VCaP (cell line): ENCODE data around the gene ARHGAP21.

Experiments used
- H3K27ac ChIP-seq: fragments of 450-650 bp; 2 replicates; pipeline ENCODE4 v1.5.1; 2017
- TF ChIP-seq, protein P1 (sequence below): fragments of 450-650 bp; conservative IDR thresholded peaks from 2 replicates; pipeline ENCODE4 v1.5.1; 2017; ENCODE audit warnings: mild to moderate bottlenecking, moderate library complexity

Gene ARHGAP21

GRCh38 chr10:24551161-24551560, 172.5 kb downstream of the ARHGAP21 start:
- no peak overlapping the region for H3K27ac ChIP-seq
- TF ChIP-seq, protein P1, sequence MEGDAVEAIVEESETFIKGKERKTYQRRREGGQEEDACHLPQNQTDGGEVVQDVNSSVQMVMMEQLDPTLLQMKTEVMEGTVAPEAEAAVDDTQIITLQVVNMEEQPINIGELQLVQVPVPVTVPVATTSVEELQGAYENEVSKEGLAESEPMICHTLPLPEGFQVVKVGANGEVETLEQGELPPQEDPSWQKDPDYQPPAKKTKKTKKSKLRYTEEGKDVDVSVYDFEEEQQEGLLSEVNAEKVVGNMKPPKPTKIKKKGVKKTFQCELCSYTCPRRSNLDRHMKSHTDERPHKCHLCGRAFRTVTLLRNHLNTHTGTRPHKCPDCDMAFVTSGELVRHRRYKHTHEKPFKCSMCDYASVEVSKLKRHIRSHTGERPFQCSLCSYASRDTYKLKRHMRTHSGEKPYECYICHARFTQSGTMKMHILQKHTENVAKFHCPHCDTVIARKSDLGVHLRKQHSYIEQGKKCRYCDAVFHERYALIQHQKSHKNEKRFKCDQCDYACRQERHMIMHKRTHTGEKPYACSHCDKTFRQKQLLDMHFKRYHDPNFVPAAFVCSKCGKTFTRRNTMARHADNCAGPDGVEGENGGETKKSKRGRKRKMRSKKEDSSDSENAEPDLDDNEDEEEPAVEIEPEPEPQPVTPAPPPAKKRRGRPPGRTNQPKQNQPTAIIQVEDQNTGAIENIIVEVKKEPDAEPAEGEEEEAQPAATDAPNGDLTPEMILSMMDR, result no peak

DNA sequence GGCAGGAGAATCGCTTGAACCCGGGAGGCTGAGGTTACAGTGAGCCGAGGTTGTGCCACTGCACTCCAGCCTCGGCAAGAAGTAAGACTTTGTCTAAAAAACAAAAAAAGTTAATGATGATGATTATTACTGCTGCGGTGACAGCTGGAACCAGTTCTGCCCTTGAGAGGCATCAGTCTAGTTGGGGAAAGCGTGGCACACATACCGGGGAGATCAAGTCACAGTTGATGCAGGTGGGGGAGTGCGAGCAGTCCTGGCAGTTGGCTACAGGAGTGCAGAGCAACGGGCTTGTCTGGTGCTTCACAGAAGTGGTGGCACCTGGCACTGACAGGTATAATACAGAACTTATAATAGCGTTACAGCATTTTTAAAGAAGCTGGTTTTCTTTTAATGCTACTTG, 173.0 kb downstream of the ARHGAP21 start:
- TF ChIP-seq, protein P1, result no peak
- H3K27ac ChIP-seq, result no peak overlapping the region

GRCh38 chr10:24545585-24545984, 178.1 kb downstream of the ARHGAP21 start:
- H3K27ac ChIP-seq, result no peak overlapping the region
- TF ChIP-seq, protein P1, result no peak

DNA sequence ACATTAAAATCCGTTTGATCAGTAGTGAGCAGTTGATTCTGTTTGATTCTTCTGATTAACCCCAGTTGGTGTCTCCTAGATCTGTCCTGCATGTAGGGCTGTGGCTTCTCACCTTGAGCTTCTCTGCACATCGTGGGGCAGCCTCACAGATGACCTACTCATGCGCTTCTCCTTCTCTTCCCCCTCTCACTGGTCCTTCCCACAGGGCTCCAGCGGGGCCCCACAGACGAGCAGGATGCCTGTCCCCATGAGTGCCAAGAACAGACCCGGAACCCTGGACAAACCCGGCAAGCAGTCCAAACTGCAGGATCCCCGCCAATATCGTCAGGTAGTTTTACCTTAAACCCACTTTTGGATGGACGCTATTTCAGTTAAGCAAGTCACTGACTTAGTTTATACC, 178.9 kb downstream of the ARHGAP21 start:
- H3K27ac ChIP-seq, result no peak overlapping the region
- TF ChIP-seq, protein P1, result no peak

DNA sequence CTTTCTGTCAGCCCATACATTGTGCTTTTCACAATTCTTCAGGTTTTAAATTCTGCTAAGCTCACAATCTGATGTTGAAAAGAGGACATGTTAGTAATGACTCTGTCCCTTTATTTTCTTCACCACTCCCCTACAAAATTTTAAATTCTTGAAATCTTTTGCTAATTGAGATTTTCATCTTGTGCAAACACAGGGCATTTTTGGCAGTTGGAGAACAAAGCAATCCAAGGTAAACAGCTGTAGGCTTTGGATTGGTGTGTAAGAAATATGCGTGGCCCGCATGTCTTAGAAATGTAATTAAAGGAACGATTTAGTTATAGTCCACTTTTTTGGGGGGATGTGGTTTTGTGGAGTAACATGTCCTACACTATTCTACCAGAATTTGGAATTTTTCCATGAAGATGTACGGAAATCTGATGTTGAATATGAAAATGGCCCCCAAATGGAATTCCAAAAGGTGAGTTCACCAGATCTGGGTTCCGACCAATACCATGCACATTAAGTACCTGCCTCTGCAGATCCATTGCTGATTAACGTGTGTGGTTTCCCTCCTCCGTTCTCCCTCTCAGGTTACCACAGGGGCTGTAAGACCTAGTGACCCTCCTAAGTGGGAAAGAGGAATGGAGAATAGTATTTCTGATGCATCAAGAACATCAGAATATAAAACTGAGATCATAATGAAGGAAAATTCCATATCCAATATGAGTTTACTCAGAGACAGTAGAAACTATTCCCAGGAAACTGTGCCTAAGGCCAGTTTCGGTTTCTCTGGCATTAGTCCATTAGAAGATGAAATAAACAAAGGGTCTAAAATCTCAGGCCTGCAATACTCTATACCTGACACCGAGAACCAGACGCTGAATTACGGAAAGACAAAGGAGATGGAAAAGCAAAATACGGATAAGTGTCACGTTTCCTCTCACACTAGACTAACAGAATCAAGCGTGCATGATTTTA, 181.1 kb downstream of the ARHGAP21 start:
- TF ChIP-seq, protein P1, result no peak

GRCh38 chr10:24541239-24541753, 182.4 kb downstream of the ARHGAP21 start:
- no peak overlapping the region for H3K27ac ChIP-seq
- TF ChIP-seq, protein P1, result no peak

More for the DNA sequence above, 181.1 kb downstream of the ARHGAP21 start:
- no peak overlapping the region for H3K27ac ChIP-seq

GRCh38 chr10:24536636-24537035, 187.1 kb downstream of the ARHGAP21 start:
- TF ChIP-seq, protein P1, result no peak
- no peak overlapping the region for H3K27ac ChIP-seq
